Lower lobe of right lung (tissue), 2 donors: ENCODE results near the gene ZNF827. TPM values are rescaled to one million over a fixed set of nuclear protein-coding genes. Genes with fewer than 3 reads are reported as not detected.

Source experiments
- ATAC-seq, 2 donors: fragments of 200-7000 bp; cut with Tn5 transposase; one replicate each; pipeline ENCODE4 v1.9.1; 2020 to 2022; ENCODE audit warnings: mild to moderate bottlenecking in 2 of 2, moderate library complexity in 2 of 2
- DNase-seq: peaks from one replicate; pipeline ENCODE4 v3.0.0-alpha.2; 2020
- H3K27ac ChIP-seq: fragments of 200-600 bp; one replicate; pipeline ENCODE4 v1.8.0; 2022
- H3K27me3 ChIP-seq: fragments of 200-600 bp; one replicate; pipeline ENCODE4 v1.8.0; 2022; ENCODE audit warnings: low read depth
- H3K36me3 ChIP-seq: fragments of 200-600 bp; one replicate; pipeline ENCODE4 v1.8.0; 2022; ENCODE audit warnings: mild to moderate bottlenecking
- H3K4me1 ChIP-seq: fragments of 200-600 bp; one replicate; pipeline ENCODE4 v1.8.0; 2022
- H3K4me3 ChIP-seq: fragments of 200-600 bp; one replicate; pipeline ENCODE4 v1.8.0; 2022; ENCODE audit warnings: mild to moderate bottlenecking
- H3K9me3 ChIP-seq: fragments of 200-600 bp; one replicate; pipeline ENCODE4 v1.8.0; 2022
- CTCF ChIP-seq: fragments of 200-600 bp; IDR thresholded peaks from one replicate; pipeline ENCODE4 v1.8.0; 2022; ENCODE audit warnings: antibody characterized with exemption, mild to moderate bottlenecking
- intact Hi-C: fragments of 100-400 bp; cut with DNase I; formaldehyde crosslinking; loops from one replicate; pipeline ENCODE4 v1.11.0; 2022
- total RNA-seq: library from RNA; stranded (reverse); fragmentation: NEBNext Ultra II Directional; extraction: Animal tissue kit (Norgen Biotek cat#: 25700); gene quantifications from one replicate; pipeline ENCODE4 v1.2.1, GENCODE V29; 2021
- donor health status: DM: no; HTN: yes; CAD: no; lungs with severe emphysema.

The ZNF827 gene
- total RNA-seq, 1 donor from 2014 or later = 11.3 TPM

GRCh38 chr4:145722561-145722960 is 216.1 kb downstream of the ZNF827 start:
- H3K36me3 ChIP-seq = no peaks in the 10 kb centered on the region
- H3K4me3 ChIP-seq = no peak overlapping the region
- ATAC-seq (no peak), DNase-seq (no peak)
- TF ChIP-seq CTCF = no peak
- no peak overlapping the region for H3K27ac ChIP-seq
- intact Hi-C loops = no loop called here
- no peaks in the 10 kb centered on the region for H3K9me3 ChIP-seq
- H3K4me1 ChIP-seq = no peaks in the 10 kb centered on the region
- H3K27me3 ChIP-seq = no peaks in the 10 kb centered on the region

- Histone ChIP-seq H3K27ac (no peak overlapping the region), H3K4me3 (no peak overlapping the region), H3K27me3 (no peaks in the 10 kb centered on the region), H3K36me3 (no peaks in the 10 kb centered on the region), H3K9me3 (no peaks in the 10 kb centered on the region), H3K4me1 (no peaks in the 10 kb centered on the region)
- intact Hi-C loops = no loop called here
- ATAC-seq = no peak
- no peak for TF ChIP-seq CTCF
- DNase-seq = no peak
These were observed 218.0 kb downstream of the ZNF827 start for GRCh38 chr4:145720656-145721055.

- no peak for TF ChIP-seq CTCF
- no peak for ATAC-seq
- intact Hi-C loops = no loop called here
These were observed 218.6 kb downstream of the ZNF827 start for GRCh38 chr4:145719752-145720624.

GRCh38 chr4:145716661-145717200 is 221.9 kb downstream of the ZNF827 start:
- TF ChIP-seq CTCF = no peak

More at GRCh38 chr4:145719752-145720624, 218.6 kb downstream of the ZNF827 start:
- H3K9me3 ChIP-seq = no peaks in the 10 kb centered on the region
- H3K4me1 ChIP-seq = no peaks in the 10 kb centered on the region
- no peaks in the 10 kb centered on the region for H3K36me3 ChIP-seq
- no peak overlapping the region for H3K4me3 ChIP-seq
- no peak overlapping the region for H3K27ac ChIP-seq
- DNase-seq = no peak
- no peaks in the 10 kb centered on the region for H3K27me3 ChIP-seq

GRCh38 chr4:145716200-145716599 is 222.4 kb downstream of the ZNF827 start:
- intact Hi-C loops = no loop called here
- no peaks in the 10 kb centered on the region for H3K36me3 ChIP-seq
- peaks cover 3% of the 10 kb centered on the region for H3K9me3 ChIP-seq
- H3K4me1 ChIP-seq = no peaks in the 10 kb centered on the region
- H3K27ac ChIP-seq = no peak overlapping the region
- DNase-seq (no peak), ATAC-seq (peak; percentile 32 to 74)
- no peak overlapping the region for H3K4me3 ChIP-seq
- no peaks in the 10 kb centered on the region for H3K27me3 ChIP-seq
- no peak for TF ChIP-seq CTCF

More at GRCh38 chr4:145716661-145717200, 221.9 kb downstream of the ZNF827 start:
- no peak for ATAC-seq
- no peak overlapping the region for H3K27ac ChIP-seq
- no peak for DNase-seq
- no peaks in the 10 kb centered on the region for H3K36me3 ChIP-seq
- no peaks in the 10 kb centered on the region for H3K27me3 ChIP-seq
- H3K4me3 ChIP-seq = no peak overlapping the region
- intact Hi-C loops = no loop called here
- H3K9me3 ChIP-seq = no peaks in the 10 kb centered on the region
- H3K4me1 ChIP-seq = no peaks in the 10 kb centered on the region
